HFFc6 (cell line): ENCODE results near the gene AGMO. TPM values are rescaled to one million over a fixed set of nuclear protein-coding genes. Genes with fewer than 3 reads are reported as not detected.

Experiments used
- DNase-seq: peaks from one replicate; pipeline ENCODE4 v3.0.0-alpha.2; 2018
- H3K27ac Mint-ChIP-seq: 2 replicates; pipeline ENCODE4 v1.8.0; 2020; ENCODE audit warnings: mild to moderate bottlenecking, mixed read lengths
- H3K27me3 Mint-ChIP-seq: 2 replicates; pipeline ENCODE4 v1.8.0; 2021; ENCODE audit warnings: mild to moderate bottlenecking, moderate library complexity, mixed read lengths; ENCODE audit not compliant: insufficient read depth
- H3K36me3 Mint-ChIP-seq: 2 replicates; pipeline ENCODE4 v1.8.0; 2021; ENCODE audit warnings: low read depth, mixed read lengths
- H3K4me1 Mint-ChIP-seq: 2 replicates; pipeline ENCODE4 v1.8.0; 2020; ENCODE audit warnings: low read depth, mixed read lengths
- H3K4me3 Mint-ChIP-seq: 2 replicates; pipeline ENCODE4 v1.8.0; 2020; ENCODE audit warnings: mild to moderate bottlenecking, moderate library complexity, mixed read lengths
- H3K9me3 Mint-ChIP-seq: 2 replicates; pipeline ENCODE4 v1.8.0; 2020; ENCODE audit warnings: mild to moderate bottlenecking, mixed read lengths
- total RNA-seq, 6 experiments: library from RNA; stranded (reverse); fragmentation: NEBNext Ultra II Directional; extraction: Animal tissue kit (Norgen Biotek cat#: 25700); gene quantifications; 2 replicates in 1 of 6; 3 replicates in 5 of 6; pipeline ENCODE4 v1.2.3, GENCODE V29; 2021
- TF ChIP-seq, protein P1 (sequence below): fragments of 200-600 bp; sonication (generic); IDR thresholded peaks from 2 replicates; pipeline ENCODE4 v1.5.0; 2021; ENCODE audit warnings: antibody characterized with exemption, mild to moderate bottlenecking

AGMO gene
- total RNA-seq, 6 experiments from 2014 or later, result 0.07 to 0.09 TPM; not detected in 4

DNA sequence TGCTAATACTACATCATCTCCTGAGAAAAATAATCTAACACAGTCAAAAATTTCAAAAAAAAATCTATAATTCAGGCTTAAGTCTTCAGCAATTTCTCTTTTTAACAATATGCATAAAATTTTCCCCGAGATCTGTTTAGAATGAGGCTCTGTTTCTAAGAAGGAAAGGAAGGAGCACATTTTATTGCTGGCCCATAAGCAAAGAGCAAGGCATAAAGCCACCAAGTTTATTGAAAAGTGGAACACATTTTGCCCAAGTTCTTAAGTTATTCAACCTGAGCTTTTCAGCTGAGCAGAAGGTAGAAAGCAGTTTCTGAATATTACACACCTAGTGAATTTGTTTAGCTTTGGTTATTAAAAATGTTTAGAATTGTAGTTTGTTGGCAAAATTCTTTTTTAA is 73.9 kb downstream of the AGMO start:
- TF ChIP-seq, protein P1, sequence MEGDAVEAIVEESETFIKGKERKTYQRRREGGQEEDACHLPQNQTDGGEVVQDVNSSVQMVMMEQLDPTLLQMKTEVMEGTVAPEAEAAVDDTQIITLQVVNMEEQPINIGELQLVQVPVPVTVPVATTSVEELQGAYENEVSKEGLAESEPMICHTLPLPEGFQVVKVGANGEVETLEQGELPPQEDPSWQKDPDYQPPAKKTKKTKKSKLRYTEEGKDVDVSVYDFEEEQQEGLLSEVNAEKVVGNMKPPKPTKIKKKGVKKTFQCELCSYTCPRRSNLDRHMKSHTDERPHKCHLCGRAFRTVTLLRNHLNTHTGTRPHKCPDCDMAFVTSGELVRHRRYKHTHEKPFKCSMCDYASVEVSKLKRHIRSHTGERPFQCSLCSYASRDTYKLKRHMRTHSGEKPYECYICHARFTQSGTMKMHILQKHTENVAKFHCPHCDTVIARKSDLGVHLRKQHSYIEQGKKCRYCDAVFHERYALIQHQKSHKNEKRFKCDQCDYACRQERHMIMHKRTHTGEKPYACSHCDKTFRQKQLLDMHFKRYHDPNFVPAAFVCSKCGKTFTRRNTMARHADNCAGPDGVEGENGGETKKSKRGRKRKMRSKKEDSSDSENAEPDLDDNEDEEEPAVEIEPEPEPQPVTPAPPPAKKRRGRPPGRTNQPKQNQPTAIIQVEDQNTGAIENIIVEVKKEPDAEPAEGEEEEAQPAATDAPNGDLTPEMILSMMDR, result no peak
- no peaks in the 10 kb centered on the region for H3K27me3 Mint-ChIP-seq
- H3K4me3 Mint-ChIP-seq, result no peak overlapping the region
- H3K27ac Mint-ChIP-seq, result no peak overlapping the region
- H3K4me1 Mint-ChIP-seq, result no peaks in the 10 kb centered on the region
- no peaks in the 10 kb centered on the region for H3K9me3 Mint-ChIP-seq
- H3K36me3 Mint-ChIP-seq, result no peaks in the 10 kb centered on the region
- no peak for DNase-seq

DNA sequence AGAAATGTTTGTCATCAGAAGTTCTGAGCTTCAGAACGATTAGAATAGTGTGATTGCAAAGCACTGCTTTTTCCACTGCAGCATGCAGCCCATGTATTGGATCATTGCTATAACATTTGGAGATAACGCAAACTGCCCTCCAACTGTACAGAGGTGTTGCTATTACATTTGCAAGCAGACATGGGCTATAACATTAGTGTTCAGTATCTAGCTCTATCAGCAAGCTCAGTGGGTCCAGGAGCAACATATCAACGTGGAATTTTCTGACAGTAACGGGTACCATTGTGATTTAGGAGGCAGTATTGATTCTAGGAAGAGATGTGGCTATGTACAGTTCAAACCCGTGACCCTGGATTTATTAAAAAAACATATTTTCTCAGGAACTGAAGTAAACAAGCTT is 75.8 kb downstream of the AGMO start:
- H3K9me3 Mint-ChIP-seq, result no peaks in the 10 kb centered on the region
- no peaks in the 10 kb centered on the region for H3K36me3 Mint-ChIP-seq
- DNase-seq, result no peak
- no peaks in the 10 kb centered on the region for H3K4me1 Mint-ChIP-seq
- TF ChIP-seq, protein P1, result no peak
- no peaks in the 10 kb centered on the region for H3K27me3 Mint-ChIP-seq
- no peak overlapping the region for H3K4me3 Mint-ChIP-seq
- H3K27ac Mint-ChIP-seq, result no peak overlapping the region

DNA sequence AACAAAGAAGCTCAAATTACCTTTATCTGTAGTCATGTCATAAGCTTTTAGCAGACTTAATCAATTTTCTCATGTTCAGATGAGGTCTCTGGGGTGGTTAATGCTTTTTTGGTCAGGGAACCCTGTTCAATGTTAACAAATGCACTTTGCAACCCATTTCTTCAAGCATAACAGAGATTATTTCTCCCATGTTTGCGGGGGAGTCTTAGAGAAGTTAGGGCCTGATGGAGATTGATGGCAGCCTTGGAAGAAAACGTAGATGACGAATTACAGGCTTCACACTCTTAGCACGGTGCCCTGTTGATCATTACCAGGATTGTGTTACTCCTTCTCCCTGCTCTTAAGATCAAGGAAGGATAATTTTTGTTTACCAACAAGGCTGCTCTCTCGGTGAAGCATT is 76.4 kb downstream of the AGMO start:
- H3K4me3 Mint-ChIP-seq, result no peak overlapping the region
- TF ChIP-seq, protein P1, result no peak
- H3K27ac Mint-ChIP-seq, result no peak overlapping the region
- H3K4me1 Mint-ChIP-seq, result no peaks in the 10 kb centered on the region
- no peaks in the 10 kb centered on the region for H3K36me3 Mint-ChIP-seq
- no peaks in the 10 kb centered on the region for H3K27me3 Mint-ChIP-seq
- no peaks in the 10 kb centered on the region for H3K9me3 Mint-ChIP-seq
- no peak for DNase-seq

DNA sequence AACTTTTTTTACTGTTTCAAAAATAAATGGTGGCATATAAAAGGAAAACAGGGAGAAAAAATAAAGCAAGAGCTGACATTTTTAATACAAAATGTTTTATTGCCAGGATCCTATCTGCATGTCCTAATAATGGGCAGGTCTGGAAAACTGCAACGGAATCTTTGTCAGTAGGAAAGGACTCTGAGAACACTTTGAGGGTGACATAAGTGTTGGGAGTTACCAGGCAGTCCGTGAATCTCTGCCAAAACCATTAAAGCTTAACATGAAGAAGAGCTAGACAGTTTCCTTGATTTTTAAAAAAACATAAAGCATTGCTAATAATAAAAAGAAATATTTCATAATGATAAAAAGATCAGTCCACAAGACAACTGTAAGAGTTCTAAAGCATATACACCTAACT is 80.7 kb downstream of the AGMO start:
- H3K27ac Mint-ChIP-seq, result no peak overlapping the region
- no peaks in the 10 kb centered on the region for H3K4me1 Mint-ChIP-seq
- H3K27me3 Mint-ChIP-seq, result no peaks in the 10 kb centered on the region
- TF ChIP-seq, protein P1, result no peak
- DNase-seq, result no peak
- no peaks in the 10 kb centered on the region for H3K9me3 Mint-ChIP-seq
- H3K4me3 Mint-ChIP-seq, result no peak overlapping the region
- no peaks in the 10 kb centered on the region for H3K36me3 Mint-ChIP-seq

DNA sequence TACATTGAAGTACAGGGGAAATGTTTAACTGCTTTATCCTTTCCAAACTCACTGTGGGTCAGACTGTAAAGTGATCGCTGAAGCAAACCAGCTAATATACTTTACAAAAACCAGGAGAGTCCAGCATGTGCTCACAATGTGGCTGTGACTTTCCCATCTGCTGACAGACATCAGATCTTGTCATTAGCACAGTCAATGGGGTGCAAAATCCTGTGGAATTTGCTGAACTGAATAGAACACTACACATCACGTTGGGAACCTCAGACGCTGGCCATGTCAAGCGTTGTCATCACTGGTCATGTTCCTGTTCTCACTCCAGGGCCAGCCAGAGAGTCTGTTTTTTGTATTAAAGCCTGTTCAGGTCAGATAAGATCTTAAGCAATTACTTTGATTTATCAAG is 83.4 kb downstream of the AGMO start:
- no peak for DNase-seq
- no peak overlapping the region for H3K4me3 Mint-ChIP-seq
- TF ChIP-seq, protein P1, result no peak
- no peaks in the 10 kb centered on the region for H3K4me1 Mint-ChIP-seq
- H3K9me3 Mint-ChIP-seq, result no peaks in the 10 kb centered on the region
- H3K27ac Mint-ChIP-seq, result no peak overlapping the region
- H3K36me3 Mint-ChIP-seq, result no peaks in the 10 kb centered on the region
- H3K27me3 Mint-ChIP-seq, result no peaks in the 10 kb centered on the region

DNA sequence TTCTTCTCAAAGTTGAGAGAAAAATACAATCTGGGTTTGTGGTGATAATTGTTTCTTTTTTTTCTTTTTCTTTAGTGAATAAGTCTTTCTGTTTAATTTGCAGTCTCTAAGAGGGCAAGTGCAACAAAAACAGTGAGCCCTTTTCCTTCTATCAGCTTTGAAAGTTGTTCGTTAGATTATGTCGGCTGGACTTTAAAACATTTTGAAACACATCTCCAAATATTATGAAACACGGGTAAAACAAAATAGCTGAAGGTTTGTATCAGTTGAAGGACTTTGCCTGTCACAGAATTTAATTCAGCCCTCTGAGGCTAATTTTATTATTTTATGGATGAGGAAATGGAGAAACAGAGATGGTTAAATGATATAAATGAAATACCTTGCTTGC is 85.3 kb downstream of the AGMO start:
- H3K9me3 Mint-ChIP-seq, result no peaks in the 10 kb centered on the region
- no peak overlapping the region for H3K27ac Mint-ChIP-seq
- DNase-seq, result no peak
- TF ChIP-seq, protein P1, result no peak
- H3K27me3 Mint-ChIP-seq, result no peaks in the 10 kb centered on the region
- H3K4me3 Mint-ChIP-seq, result no peak overlapping the region
- no peaks in the 10 kb centered on the region for H3K36me3 Mint-ChIP-seq
- no peaks in the 10 kb centered on the region for H3K4me1 Mint-ChIP-seq
